ENCODE data around the gene SSC4D.

The SSC4D gene

GRCh38 chr7:76346097-76346496 lies 63.4 kb downstream of the SSC4D start:
- Histone ChIP-seq H3K27me3 (ENCODE audit: insufficient read depth, poor library complexity, severe bottlenecking) (no peaks in the 10 kb centered on the region), H3K4me3 (replicated peaks; ENCODE audit: insufficient read depth, low read length) (no peak overlapping the region), H3K27ac (replicated peaks) (no peak overlapping the region)
- DNase-seq (ENCODE audit: low read depth in 1 of 2, low spot score in 1 of 2), result no peak
- TF ChIP-seq CTCF (IDR thresholded peaks at IDR 0.05; ENCODE audit: insufficient read depth, low read length) (no peak), REST (IDR thresholded peaks at IDR 0.05; ENCODE audit: insufficient replicate concordance, low read depth) (no peak), SPI1 (IDR thresholded peaks at IDR 0.05; ENCODE audit: borderline replicate concordance, low read depth) (no peak), POLR2AphosphoS5 (IDR thresholded peaks at IDR 0.05; ENCODE audit: low read depth) (no peak), GABPA (IDR thresholded peaks at IDR 0.05; ENCODE audit: low read depth) (no peak)

- DNase-seq (ENCODE audit: low read depth in 1 of 2, low spot score in 1 of 2), result no peak
- H3K27me3 ChIP-seq (ENCODE audit: insufficient read depth, poor library complexity, severe bottlenecking), result no peaks in the 10 kb centered on the region
- H3K4me3 ChIP-seq (replicated peaks; ENCODE audit: insufficient read depth, low read length), result no peak overlapping the region
- no peak overlapping the region for H3K27ac ChIP-seq (replicated peaks)
- no peak for TF ChIP-seq CTCF (IDR thresholded peaks at IDR 0.05; ENCODE audit: insufficient read depth, low read length)
- TF ChIP-seq REST (IDR thresholded peaks at IDR 0.05; ENCODE audit: insufficient replicate concordance, low read depth), result no peak
- TF ChIP-seq POLR2AphosphoS5 (IDR thresholded peaks at IDR 0.05; ENCODE audit: low read depth), result no peak
- TF ChIP-seq GABPA (IDR thresholded peaks at IDR 0.05; ENCODE audit: low read depth), result no peak
- no peak for TF ChIP-seq SPI1 (IDR thresholded peaks at IDR 0.05; ENCODE audit: borderline replicate concordance, low read depth)
Measured at GRCh38 chr7:76343931-76344321, 65.6 kb downstream of the SSC4D start.

- Histone ChIP-seq H3K27me3 (ENCODE audit: insufficient read depth, poor library complexity, severe bottlenecking) (no peaks in the 10 kb centered on the region), H3K27ac (replicated peaks) (no peak overlapping the region), H3K4me3 (replicated peaks; ENCODE audit: insufficient read depth, low read length) (no peak overlapping the region)
- TF ChIP-seq CTCF (IDR thresholded peaks at IDR 0.05; ENCODE audit: insufficient read depth, low read length) (no peak), SPI1 (IDR thresholded peaks at IDR 0.05; ENCODE audit: borderline replicate concordance, low read depth) (no peak), POLR2AphosphoS5 (IDR thresholded peaks at IDR 0.05; ENCODE audit: low read depth) (no peak), GABPA (IDR thresholded peaks at IDR 0.05; ENCODE audit: low read depth) (no peak), REST (IDR thresholded peaks at IDR 0.05; ENCODE audit: insufficient replicate concordance, low read depth) (no peak)
- no peak for DNase-seq (ENCODE audit: low read depth in 1 of 2, low spot score in 1 of 2)
Measured at GRCh38 chr7:76343294-76343930, 66.1 kb downstream of the SSC4D start.

All from HL-60 (cell line).